Measurements from ENCODE around the gene MPHOSPH9.

DNA sequence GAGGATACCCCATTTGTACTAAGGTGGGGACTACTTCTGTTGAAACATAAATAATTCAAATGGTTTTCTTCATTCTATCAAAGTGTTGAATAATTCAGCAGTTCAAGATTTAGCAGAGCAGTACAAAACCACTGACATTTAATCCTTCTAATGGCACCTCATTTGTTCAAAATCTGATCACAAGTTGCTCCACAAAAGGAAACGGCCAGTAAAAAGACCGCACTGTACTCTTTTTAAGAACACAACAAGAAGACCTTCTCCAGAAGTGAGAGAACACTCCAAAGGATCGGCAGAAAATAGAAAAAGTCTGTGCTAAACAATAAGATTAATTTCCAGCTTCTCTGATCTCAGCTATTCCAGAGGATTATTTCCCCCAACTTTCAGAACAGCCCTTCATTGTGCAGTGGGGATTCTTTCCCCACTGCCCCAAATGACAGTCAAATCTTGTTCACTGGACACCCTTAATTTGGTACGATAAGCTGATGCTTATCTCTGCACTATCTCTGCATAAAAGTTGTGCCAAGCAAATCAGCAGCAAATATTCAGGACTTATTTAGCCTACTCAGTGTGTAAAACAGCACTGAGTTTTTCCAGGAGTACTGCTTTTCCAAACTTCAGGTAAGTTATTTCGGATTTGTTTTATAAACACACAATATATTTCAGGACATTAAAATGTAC is 5.2 kb downstream of the MPHOSPH9 start:
- TF ChIP-seq, protein P1, sequence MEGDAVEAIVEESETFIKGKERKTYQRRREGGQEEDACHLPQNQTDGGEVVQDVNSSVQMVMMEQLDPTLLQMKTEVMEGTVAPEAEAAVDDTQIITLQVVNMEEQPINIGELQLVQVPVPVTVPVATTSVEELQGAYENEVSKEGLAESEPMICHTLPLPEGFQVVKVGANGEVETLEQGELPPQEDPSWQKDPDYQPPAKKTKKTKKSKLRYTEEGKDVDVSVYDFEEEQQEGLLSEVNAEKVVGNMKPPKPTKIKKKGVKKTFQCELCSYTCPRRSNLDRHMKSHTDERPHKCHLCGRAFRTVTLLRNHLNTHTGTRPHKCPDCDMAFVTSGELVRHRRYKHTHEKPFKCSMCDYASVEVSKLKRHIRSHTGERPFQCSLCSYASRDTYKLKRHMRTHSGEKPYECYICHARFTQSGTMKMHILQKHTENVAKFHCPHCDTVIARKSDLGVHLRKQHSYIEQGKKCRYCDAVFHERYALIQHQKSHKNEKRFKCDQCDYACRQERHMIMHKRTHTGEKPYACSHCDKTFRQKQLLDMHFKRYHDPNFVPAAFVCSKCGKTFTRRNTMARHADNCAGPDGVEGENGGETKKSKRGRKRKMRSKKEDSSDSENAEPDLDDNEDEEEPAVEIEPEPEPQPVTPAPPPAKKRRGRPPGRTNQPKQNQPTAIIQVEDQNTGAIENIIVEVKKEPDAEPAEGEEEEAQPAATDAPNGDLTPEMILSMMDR (IDR thresholded peaks at IDR 0.05): no peak
- TF ChIP-seq EZH2 (IDR thresholded peaks at IDR 0.05) (no peak), EZH2phosphoT487 (IDR thresholded peaks at IDR 0.05) (no peak)

All from neural progenitor cell (in vitro differentiated cells).